OCI-LY1 (cell line): ENCODE results near the gene KCTD3.

Experiments
- CTCF ChIP-seq: fragments of 200-600 bp; sonication (generic), shearing (Covaris generic); IDR thresholded peaks from 2 replicates; pipeline ENCODE4 v1.5.1; 2017; ENCODE audit warnings: mild to moderate bottlenecking, antibody characterized with exemption, low read length, moderate library complexity, mixed read lengths
- EZH2 ChIP-seq: fragments of 200-600 bp; sonication (generic), shearing (Covaris generic); IDR thresholded peaks from 2 replicates; pipeline ENCODE4 v1.8.0; 2017; ENCODE audit warnings: borderline replicate concordance, mixed run types, mild to moderate bottlenecking, antibody characterized with exemption, low read length, moderate library complexity, mixed read lengths

GRCh38 chr1:215529571-215529970 is 37.5 kb upstream of the KCTD3 start:
- TF ChIP-seq CTCF: no peak
- no peak for TF ChIP-seq EZH2
